HCT116 (cell line): ENCODE results near the gene CGGBP1. TPM values are rescaled to one million over a fixed set of nuclear protein-coding genes. Genes with fewer than 3 reads are reported as not detected.

ENCODE experiments used
- ATAC-seq: fragments of 200-7000 bp; cut with Tn5 transposase; 2 replicates; pipeline ENCODE4 v1.9.1; 2020; ENCODE audit warnings: mild to moderate bottlenecking, moderate library complexity
- BruUV-seq: library from RNA; stranded (reverse); fragments of 400-500 nt; replicated peaks from 2 replicates; lab custom pipeline; 2021; lab: Mats Ljungman, UMichigan
- CTCF ChIA-PET: fragments of 300-600 bp; sonication (Branson Sonifier 250); formaldehyde crosslinking; loops from one replicate; lab custom pipeline; 2021; ENCODE audit warnings: antibody characterized with exemption; lab: Charles Lee
- POLR2A ChIA-PET: fragments of 300-600, 350-600 bp; sonication (Branson Sonifier 250); formaldehyde crosslinking; loops from one replicate; lab custom pipeline; 2021; ENCODE audit warnings: antibody characterized with exemption; lab: Charles Lee
- RAD21 ChIA-PET, 2 experiments: fragments of 300-600 bp; sonication (Branson Sonifier 250); formaldehyde crosslinking; loops; one replicate each; lab custom pipeline; 2023; ENCODE audit warnings: low total read pairs in 2 of 2; ENCODE audit not compliant: uncharacterized antibody in 2 of 2, unreplicated experiment in 2 of 2, low non-redundant PET in 1 of 2; lab: Charles Lee
- DNase-seq: peaks from one replicate; pipeline ENCODE4 v3.0.0-alpha.2; 2010; ENCODE audit warnings: low read depth, low spot score
- H2AFZ ChIP-seq: fragments of 200-600 bp; shearing (Covaris generic), sonication (generic); 2 replicates; pipeline ENCODE4 v1.6.1; 2017; ENCODE audit warnings: low read depth, mixed run types, mixed read lengths, antibody characterized with exemption, low read length; ENCODE audit not compliant: poor library complexity, severe bottlenecking
- H3K27ac ChIP-seq: 2 replicates; pipeline ENCODE4 v1.5.1; 2012; ENCODE audit warnings: low read depth, low read length
- H3K27me3 ChIP-seq: fragments of 200-600 bp; sonication (generic); 2 replicates; pipeline ENCODE4 v1.6.1; 2016; ENCODE audit warnings: mixed run types, low read length, mixed read lengths; ENCODE audit not compliant: insufficient read depth
- H3K36me3 ChIP-seq, 2 experiments: fragments of 200-500 bp in 1 of 2; fragments of 200-600 bp in 1 of 2; sonication (Bioruptor generic) in 1 of 2; sonication (generic) in 1 of 2; 2 replicates each; pipeline versions ENCODE4 v1.5.1 to v1.6.1; 2014 to 2016; ENCODE audit warnings: low read length in 2 of 2, inconsistent platforms in 1 of 2, mixed read lengths in 1 of 2, mixed run types in 1 of 2; ENCODE audit not compliant: insufficient read depth in 2 of 2, control insufficient read depth in 1 of 2
- H3K4me1 ChIP-seq, 2 experiments: fragments of 200-600 bp in 1 of 2; sonication (generic) in 1 of 2; 2 replicates each; pipeline versions ENCODE4 v1.5.1 to v1.6.1; 2012 to 2017; ENCODE audit warnings: low read length in 2 of 2, inconsistent platforms in 1 of 2, mild to moderate bottlenecking in 1 of 2, mixed read lengths in 1 of 2, mixed run types in 1 of 2, moderate library complexity in 1 of 2; ENCODE audit not compliant: insufficient read depth in 2 of 2, control insufficient read depth in 1 of 2
- H3K4me2 ChIP-seq: fragments of 200-600 bp; sonication (generic); 2 replicates; pipeline ENCODE4 v1.6.1; 2017; ENCODE audit warnings: mixed run types, low read length, mixed read lengths
- H3K4me3 ChIP-seq, 2 experiments: fragments of 200-600 bp in 1 of 2; sonication (generic) in 1 of 2; replicated peaks in 1 of 2; 2 replicates each; pipeline ENCODE4 v1.5.1; 2011 to 2016; ENCODE audit warnings: low read length in 2 of 2, control low read depth in 1 of 2, low read depth in 1 of 2, mild to moderate bottlenecking in 1 of 2, mixed read lengths in 1 of 2, mixed run types in 1 of 2
- H3K79me2 ChIP-seq: fragments of 200-600 bp; sonication (generic); 2 replicates; pipeline ENCODE4 v1.6.1; 2017; ENCODE audit warnings: mild to moderate bottlenecking, mixed run types, low read length, moderate library complexity, mixed read lengths; ENCODE audit not compliant: insufficient read depth
- H3K9ac ChIP-seq: fragments of 200-600 bp; sonication (generic); 2 replicates; pipeline ENCODE4 v1.6.1; 2016; ENCODE audit warnings: low read length, mixed read lengths
- H3K9me2 ChIP-seq: fragments of 200-600 bp; sonication (generic), shearing (Covaris generic); 2 replicates; pipeline ENCODE4 v1.6.1; 2017; ENCODE audit warnings: mixed run types, mild to moderate bottlenecking, moderate library complexity; ENCODE audit not compliant: insufficient read depth
- H3K9me3 ChIP-seq, 2 experiments: fragments of 200-500 bp in 1 of 2; fragments of 200-600 bp in 1 of 2; sonication (Bioruptor generic) in 1 of 2; sonication (generic) in 1 of 2; 2 replicates each; pipeline ENCODE4 v1.6.1; 2014 to 2017; ENCODE audit warnings: low read length in 2 of 2, mixed read lengths in 2 of 2, inconsistent platforms in 1 of 2, low read depth in 1 of 2, mild to moderate bottlenecking in 1 of 2, mixed run types in 1 of 2, moderate library complexity in 1 of 2; ENCODE audit not compliant: control insufficient read depth in 1 of 2, insufficient read depth in 1 of 2
- H4K20me1 ChIP-seq: fragments of 200-600 bp; sonication (generic), shearing (Covaris generic); 2 replicates; pipeline ENCODE4 v1.6.1; 2017; ENCODE audit warnings: mixed run types, mild to moderate bottlenecking, moderate library complexity; ENCODE audit not compliant: insufficient read depth
- CBX3 ChIP-seq: IDR thresholded peaks from 2 replicates; pipeline ENCODE4 v1.6.1; 2012; ENCODE audit warnings: low read depth
- CEBPB ChIP-seq: IDR thresholded peaks from 2 replicates; pipeline ENCODE4 v1.6.1; 2012; ENCODE audit warnings: low read depth
- EGR1 ChIP-seq: IDR thresholded peaks from 2 replicates; pipeline ENCODE4 v1.6.1; 2012; ENCODE audit warnings: low read depth
- ELF1 ChIP-seq: IDR thresholded peaks from 2 replicates; pipeline ENCODE4 v1.6.1; 2012; ENCODE audit warnings: low read depth, borderline replicate concordance
- EZH2 ChIP-seq: fragments of 200-600 bp; sonication (generic); IDR thresholded peaks from 2 replicates; pipeline ENCODE4 v1.6.1; 2017; ENCODE audit warnings: antibody characterized with exemption, mixed run types
- EZH2phosphoT487 ChIP-seq: fragments of 200-600 bp; IDR thresholded peaks from 2 replicates; pipeline ENCODE4 v1.6.1; 2018; ENCODE audit warnings: antibody characterized with exemption, borderline replicate concordance
- FOSL1 ChIP-seq: IDR thresholded peaks from 2 replicates; pipeline ENCODE4 v1.6.1; 2012; ENCODE audit warnings: low read depth
- JUND ChIP-seq: IDR thresholded peaks from 2 replicates; pipeline ENCODE4 v1.6.1; 2012
- POLR2A ChIP-seq: IDR thresholded peaks from 2 replicates; pipeline ENCODE4 v1.7.0; 2011; ENCODE audit warnings: borderline replicate concordance; ENCODE audit not compliant: insufficient read depth, insufficient read length; ENCODE audit errors: extremely low read depth
- POLR2AphosphoS5 ChIP-seq: IDR thresholded peaks from 2 replicates; pipeline ENCODE4 v1.6.1; 2011; ENCODE audit warnings: mild to moderate bottlenecking, low read depth, low read length, moderate library complexity
- SP1 ChIP-seq: IDR thresholded peaks from 2 replicates; pipeline ENCODE4 v1.6.1; 2012; ENCODE audit warnings: low read depth
- SRF ChIP-seq: IDR thresholded peaks from 2 replicates; pipeline ENCODE4 v1.6.1; 2012; ENCODE audit warnings: low read depth
- YY1 ChIP-seq: IDR thresholded peaks from 2 replicates; pipeline ENCODE4 v1.6.1; 2011; ENCODE audit warnings: low read length, low read depth, moderate library complexity, mild to moderate bottlenecking; ENCODE audit not compliant: insufficient replicate concordance; ENCODE audit errors: extremely low read depth
- ZNF274 ChIP-seq: fragments of 200-500 bp; sonication (Bioruptor generic); IDR thresholded peaks from 2 replicates; pipeline ENCODE4 v1.6.1; 2014; ENCODE audit warnings: mild to moderate bottlenecking, low read depth, low read length, inconsistent platforms
- intact Hi-C: fragments of 100-400 bp; cut with micrococcal nuclease; formaldehyde crosslinking; loops from 2 replicates; pipeline ENCODE4 v1.10.0; 2022
- total RNA-seq: library from RNA; stranded (reverse); gene quantifications from one replicate; pipeline ENCODE4 v1.2.1, GENCODE V29; 2021; ENCODE audit not compliant: unreplicated experiment
- TF ChIP-seq, protein P1 (sequence below), 3 experiments: fragments of 200-600 bp in 1 of 3; sonication (generic) in 1 of 3; IDR thresholded peaks in 2 of 3; conservative IDR thresholded peaks in 1 of 3; 2 replicates each; pipeline ENCODE4 v1.5.1; 2012 to 2017; ENCODE audit warnings: low read depth in 2 of 3, low read length in 2 of 3, antibody characterized with exemption in 1 of 3, borderline replicate concordance in 1 of 3, control low read depth in 1 of 3, mild to moderate bottlenecking in 1 of 3, mixed read lengths in 1 of 3, mixed run types in 1 of 3, moderate library complexity in 1 of 3; ENCODE audit not compliant: insufficient read depth in 1 of 3
- TF ChIP-seq, protein P2 (sequence below): IDR thresholded peaks from 2 replicates; pipeline ENCODE4 v1.6.1; 2012
- TF ChIP-seq, protein P3 (sequence below): IDR thresholded peaks from 2 replicates; pipeline ENCODE4 v1.6.1; 2012

The CGGBP1 gene
- total RNA-seq, 1 experiment from 2014 or later: 52.7 TPM

DNA sequence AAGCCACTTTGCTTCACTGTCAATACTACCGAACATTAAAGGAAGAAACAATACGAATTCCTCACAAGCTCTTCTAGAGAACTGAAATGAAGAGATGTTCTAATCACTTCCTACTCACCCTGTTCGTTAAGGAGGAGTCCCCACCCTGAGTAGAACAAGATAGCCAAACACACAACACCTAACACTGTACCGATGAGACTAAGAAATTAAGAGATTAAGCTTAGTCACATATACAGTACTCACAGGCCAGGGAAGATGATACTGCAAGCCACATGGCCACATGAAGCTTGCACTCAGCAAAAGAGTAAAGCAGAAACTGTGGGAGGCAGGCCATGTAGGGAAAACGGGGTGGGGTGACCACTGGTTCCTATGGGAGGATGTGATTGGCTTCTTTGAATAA is 48.0 kb downstream of the CGGBP1 start:
- no peak overlapping the region for H3K27ac ChIP-seq
- no peaks in the 10 kb centered on the region for H3K4me1 ChIP-seq
- CTCF ChIA-PET: no interaction called here
- DNase-seq: no peak
- no peak overlapping the region for H2AFZ ChIP-seq
- TF ChIP-seq POLR2AphosphoS5 (no peak), CEBPB (no peak), EGR1 (no peak), ELF1 (no peak), SRF (no peak), EZH2 (no peak), EZH2phosphoT487 (no peak), CBX3 (no peak), JUND (no peak), POLR2A (no peak), YY1 (no peak), SP1 (no peak), FOSL1 (no peak), ZNF274 (no peak)
- TF ChIP-seq, protein P1, sequence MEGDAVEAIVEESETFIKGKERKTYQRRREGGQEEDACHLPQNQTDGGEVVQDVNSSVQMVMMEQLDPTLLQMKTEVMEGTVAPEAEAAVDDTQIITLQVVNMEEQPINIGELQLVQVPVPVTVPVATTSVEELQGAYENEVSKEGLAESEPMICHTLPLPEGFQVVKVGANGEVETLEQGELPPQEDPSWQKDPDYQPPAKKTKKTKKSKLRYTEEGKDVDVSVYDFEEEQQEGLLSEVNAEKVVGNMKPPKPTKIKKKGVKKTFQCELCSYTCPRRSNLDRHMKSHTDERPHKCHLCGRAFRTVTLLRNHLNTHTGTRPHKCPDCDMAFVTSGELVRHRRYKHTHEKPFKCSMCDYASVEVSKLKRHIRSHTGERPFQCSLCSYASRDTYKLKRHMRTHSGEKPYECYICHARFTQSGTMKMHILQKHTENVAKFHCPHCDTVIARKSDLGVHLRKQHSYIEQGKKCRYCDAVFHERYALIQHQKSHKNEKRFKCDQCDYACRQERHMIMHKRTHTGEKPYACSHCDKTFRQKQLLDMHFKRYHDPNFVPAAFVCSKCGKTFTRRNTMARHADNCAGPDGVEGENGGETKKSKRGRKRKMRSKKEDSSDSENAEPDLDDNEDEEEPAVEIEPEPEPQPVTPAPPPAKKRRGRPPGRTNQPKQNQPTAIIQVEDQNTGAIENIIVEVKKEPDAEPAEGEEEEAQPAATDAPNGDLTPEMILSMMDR (IDR thresholded peaks at IDR 0.05 in 2 of 3, conservative IDR thresholded peaks at IDR 0.05 in 1 of 3; ENCODE audit: borderline replicate concordance in 1 of 3, insufficient read depth in 1 of 3, low read depth in 2 of 3, low read length in 2 of 3): no peak
- TF ChIP-seq, protein P2, sequence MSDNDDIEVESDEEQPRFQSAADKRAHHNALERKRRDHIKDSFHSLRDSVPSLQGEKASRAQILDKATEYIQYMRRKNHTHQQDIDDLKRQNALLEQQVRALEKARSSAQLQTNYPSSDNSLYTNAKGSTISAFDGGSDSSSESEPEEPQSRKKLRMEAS: no peak
- TF ChIP-seq, protein P3, sequence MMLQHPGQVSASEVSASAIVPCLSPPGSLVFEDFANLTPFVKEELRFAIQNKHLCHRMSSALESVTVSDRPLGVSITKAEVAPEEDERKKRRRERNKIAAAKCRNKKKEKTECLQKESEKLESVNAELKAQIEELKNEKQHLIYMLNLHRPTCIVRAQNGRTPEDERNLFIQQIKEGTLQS: no peak
- TF ChIP-seq, all 23 proteins: peak for 0
- ChIA-PET RAD21 (no interaction called here), POLR2A (no interaction called here)
- no peak overlapping the region for H3K4me2 ChIP-seq
- no peak for ATAC-seq
- intact Hi-C loops: no loop called here
- H3K9ac ChIP-seq: no peak overlapping the region
- H3K27me3 ChIP-seq: no peaks in the 10 kb centered on the region
- H3K9me3 ChIP-seq: no peaks in the 10 kb centered on the region
- no peaks in the 10 kb centered on the region for H3K9me2 ChIP-seq
- no peak overlapping the region for H3K4me3 ChIP-seq
- no TSS peak for BruUV-seq
- H3K36me3 ChIP-seq: no peaks in the 10 kb centered on the region
- no peaks in the 10 kb centered on the region for H3K79me2 ChIP-seq
- H4K20me1 ChIP-seq: no peaks in the 10 kb centered on the region
